ENCODE data around the gene COL5A2. TPM values are rescaled to one million over a fixed set of nuclear protein-coding genes. Genes with fewer than 3 reads are reported as not detected.

COL5A2 gene
- total RNA-seq, 1 donor from 2014 or later = 11.2 TPM

DNA sequence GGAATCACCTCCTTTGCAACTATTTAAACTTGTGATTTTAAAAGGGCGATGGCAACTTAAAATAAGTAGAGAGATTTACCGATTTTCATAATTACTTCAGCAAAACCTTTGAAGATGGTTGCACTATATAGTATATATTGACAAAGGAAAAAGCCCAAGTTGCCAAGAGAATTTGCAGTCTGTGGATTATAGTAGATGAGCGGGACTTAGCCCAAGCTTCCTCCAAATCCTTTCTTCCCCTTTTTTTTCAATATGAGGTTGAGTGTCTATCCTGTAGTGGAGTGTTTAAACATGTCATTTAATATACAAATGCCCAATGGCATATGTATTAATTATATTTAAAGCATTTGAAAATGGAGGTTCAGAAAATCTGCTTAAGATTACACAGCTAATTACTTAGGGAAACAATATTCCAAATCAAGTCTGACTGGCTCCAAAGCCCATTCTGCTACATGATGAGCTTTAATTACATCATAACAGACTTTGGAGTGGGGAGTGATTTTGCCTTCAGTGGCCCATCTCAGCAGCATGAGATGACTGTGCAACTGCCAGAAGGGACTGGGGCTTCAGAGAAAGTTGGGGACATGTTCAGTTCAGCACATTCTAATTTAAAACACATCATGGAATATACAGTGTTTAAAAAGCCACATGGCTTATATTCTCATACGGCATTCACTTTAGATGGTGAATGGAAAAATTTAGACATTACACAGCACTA is 132.2 kb downstream of the COL5A2 start:
- H3K79me2 ChIP-seq (ENCODE audit: low read depth) = no peaks in the 10 kb centered on the region
- DNase-seq (ENCODE audit: low spot score) = no peak
- H3K4me1 ChIP-seq = no peaks in the 10 kb centered on the region
- H3K36me3 Mint-ChIP-seq = peaks cover 10% of the 10 kb centered on the region
- H3K36me3 ChIP-seq = no peaks in the 10 kb centered on the region
- no peaks in the 10 kb centered on the region for H3K9me3 Mint-ChIP-seq
- H3K4me3 ChIP-seq = no peak overlapping the region
- TF ChIP-seq, protein P1, sequence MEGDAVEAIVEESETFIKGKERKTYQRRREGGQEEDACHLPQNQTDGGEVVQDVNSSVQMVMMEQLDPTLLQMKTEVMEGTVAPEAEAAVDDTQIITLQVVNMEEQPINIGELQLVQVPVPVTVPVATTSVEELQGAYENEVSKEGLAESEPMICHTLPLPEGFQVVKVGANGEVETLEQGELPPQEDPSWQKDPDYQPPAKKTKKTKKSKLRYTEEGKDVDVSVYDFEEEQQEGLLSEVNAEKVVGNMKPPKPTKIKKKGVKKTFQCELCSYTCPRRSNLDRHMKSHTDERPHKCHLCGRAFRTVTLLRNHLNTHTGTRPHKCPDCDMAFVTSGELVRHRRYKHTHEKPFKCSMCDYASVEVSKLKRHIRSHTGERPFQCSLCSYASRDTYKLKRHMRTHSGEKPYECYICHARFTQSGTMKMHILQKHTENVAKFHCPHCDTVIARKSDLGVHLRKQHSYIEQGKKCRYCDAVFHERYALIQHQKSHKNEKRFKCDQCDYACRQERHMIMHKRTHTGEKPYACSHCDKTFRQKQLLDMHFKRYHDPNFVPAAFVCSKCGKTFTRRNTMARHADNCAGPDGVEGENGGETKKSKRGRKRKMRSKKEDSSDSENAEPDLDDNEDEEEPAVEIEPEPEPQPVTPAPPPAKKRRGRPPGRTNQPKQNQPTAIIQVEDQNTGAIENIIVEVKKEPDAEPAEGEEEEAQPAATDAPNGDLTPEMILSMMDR (IDR thresholded peaks at IDR 0.05) = no peak
- TF ChIP-seq EZH2phosphoT487 (IDR thresholded peaks at IDR 0.05) = no peak
- TF ChIP-seq EZH2 (IDR thresholded peaks at IDR 0.05) = no peak
- H3K27ac ChIP-seq = no peak overlapping the region
- no peaks in the 10 kb centered on the region for H3K27me3 Mint-ChIP-seq (ENCODE audit: insufficient read depth, low read depth)
- no peaks in the 10 kb centered on the region for H4K20me1 ChIP-seq (ENCODE audit: low read depth)
- no peak overlapping the region for H3K27ac Mint-ChIP-seq
- H3K9me3 ChIP-seq (ENCODE audit: low read depth) = no peaks in the 10 kb centered on the region
- H3K27me3 ChIP-seq = no peaks in the 10 kb centered on the region
- no peak overlapping the region for H3K4me3 Mint-ChIP-seq
- H3K4me1 Mint-ChIP-seq = no peaks in the 10 kb centered on the region
- H2AFZ ChIP-seq (replicated peaks) = no peak overlapping the region
- H3K4me2 ChIP-seq = no peak overlapping the region
- no peak overlapping the region for H3K9ac ChIP-seq
- no peaks in the 10 kb centered on the region for H3F3A ChIP-seq (ENCODE audit: low read depth)

DNA sequence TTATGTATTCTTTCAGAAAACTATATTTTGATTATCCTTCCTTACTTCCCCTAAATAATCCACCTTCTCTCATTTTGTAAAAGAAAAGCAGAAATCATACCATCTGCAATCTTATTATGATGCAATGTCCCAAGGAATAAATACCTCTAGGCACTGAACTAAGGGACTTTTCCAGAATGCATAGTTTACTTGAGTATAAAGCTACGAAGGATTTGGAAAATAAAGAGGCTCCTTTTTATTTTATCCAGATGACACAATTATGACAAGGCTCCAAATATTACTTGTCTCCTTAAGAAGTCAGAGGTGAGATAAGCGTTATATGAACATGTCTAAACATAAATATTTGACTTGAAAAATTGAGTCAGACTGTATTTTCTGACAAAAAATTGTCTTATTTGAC is 133.2 kb downstream of the COL5A2 start:
- no peaks in the 10 kb centered on the region for H4K20me1 ChIP-seq (ENCODE audit: low read depth)
- no peak overlapping the region for H3K9ac ChIP-seq
- no peaks in the 10 kb centered on the region for H3K4me1 Mint-ChIP-seq
- no peak overlapping the region for H2AFZ ChIP-seq (replicated peaks)
- peaks cover 9% of the 10 kb centered on the region for H3K36me3 Mint-ChIP-seq
- no peak for DNase-seq (ENCODE audit: low spot score)
- no peak overlapping the region for H3K27ac ChIP-seq
- no peaks in the 10 kb centered on the region for H3F3A ChIP-seq (ENCODE audit: low read depth)
- no peaks in the 10 kb centered on the region for H3K36me3 ChIP-seq
- no peak overlapping the region for H3K4me3 ChIP-seq
- TF ChIP-seq, protein P1 (IDR thresholded peaks at IDR 0.05) = no peak
- no peak for TF ChIP-seq EZH2 (IDR thresholded peaks at IDR 0.05)
- no peak for TF ChIP-seq EZH2phosphoT487 (IDR thresholded peaks at IDR 0.05)
- H3K9me3 Mint-ChIP-seq = no peaks in the 10 kb centered on the region
- no peaks in the 10 kb centered on the region for H3K27me3 Mint-ChIP-seq (ENCODE audit: insufficient read depth, low read depth)
- H3K27ac Mint-ChIP-seq = no peak overlapping the region
- H3K27me3 ChIP-seq = no peaks in the 10 kb centered on the region
- H3K4me1 ChIP-seq = no peaks in the 10 kb centered on the region
- H3K4me3 Mint-ChIP-seq = no peak overlapping the region
- H3K79me2 ChIP-seq (ENCODE audit: low read depth) = no peaks in the 10 kb centered on the region
- H3K4me2 ChIP-seq = no peak overlapping the region
- H3K9me3 ChIP-seq (ENCODE audit: low read depth) = no peaks in the 10 kb centered on the region

DNA sequence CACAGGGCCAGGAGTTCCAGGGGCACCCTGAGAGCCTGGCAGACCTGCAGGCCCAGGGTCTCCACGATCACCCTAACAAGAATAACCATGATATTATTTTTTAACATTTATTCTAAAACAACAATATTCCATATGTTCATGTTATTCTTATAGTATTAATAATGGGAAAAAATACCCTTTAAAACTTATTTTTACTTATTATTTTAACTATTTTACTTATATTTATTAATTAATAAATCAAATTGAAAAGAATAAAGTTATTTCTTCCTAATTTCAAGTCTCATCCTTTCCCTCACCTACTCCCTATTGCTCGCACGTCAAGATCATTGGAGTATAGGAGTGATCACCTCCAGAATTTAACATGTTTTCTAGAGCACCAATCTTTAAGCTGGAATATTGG is 133.7 kb downstream of the COL5A2 start:
- no peaks in the 10 kb centered on the region for H3K27me3 Mint-ChIP-seq (ENCODE audit: insufficient read depth, low read depth)
- H3K36me3 ChIP-seq = no peaks in the 10 kb centered on the region
- H3K36me3 Mint-ChIP-seq = peaks cover 6% of the 10 kb centered on the region
- TF ChIP-seq EZH2 (IDR thresholded peaks at IDR 0.05) (no peak), EZH2phosphoT487 (IDR thresholded peaks at IDR 0.05) (no peak)
- TF ChIP-seq, protein P1 (IDR thresholded peaks at IDR 0.05) = no peak
- H3K4me2 ChIP-seq = no peak overlapping the region
- H3K9me3 ChIP-seq (ENCODE audit: low read depth) = no peaks in the 10 kb centered on the region
- no peak overlapping the region for H3K9ac ChIP-seq
- H3K4me3 Mint-ChIP-seq = no peak overlapping the region
- H3K79me2 ChIP-seq (ENCODE audit: low read depth) = no peaks in the 10 kb centered on the region
- H3K27me3 ChIP-seq = no peaks in the 10 kb centered on the region
- no peaks in the 10 kb centered on the region for H3K4me1 Mint-ChIP-seq
- H3K4me3 ChIP-seq = no peak overlapping the region
- no peak overlapping the region for H3K27ac ChIP-seq
- no peak for DNase-seq (ENCODE audit: low spot score)
- H3K4me1 ChIP-seq = no peaks in the 10 kb centered on the region
- no peak overlapping the region for H3K27ac Mint-ChIP-seq
- no peaks in the 10 kb centered on the region for H4K20me1 ChIP-seq (ENCODE audit: low read depth)
- H2AFZ ChIP-seq (replicated peaks) = no peak overlapping the region
- H3F3A ChIP-seq (ENCODE audit: low read depth) = no peaks in the 10 kb centered on the region
- H3K9me3 Mint-ChIP-seq = no peaks in the 10 kb centered on the region
